Endothelial cell of umbilical vein (primary cell): ENCODE results near the gene LENG8. TPM values are rescaled to one million over a fixed set of nuclear protein-coding genes. Genes with fewer than 3 reads are reported as not detected.
"Not testable (repeated sequence)": the region's sequence is repeated elsewhere in the genome, so short reads cannot be mapped to it uniquely, and the experiment has no call there.

Experiments
- BruUV-seq: library from RNA; stranded (reverse); fragments of 400-500 nt; replicated peaks from 2 replicates; lab custom pipeline; 2021; lab: Mats Ljungman, UMichigan
- CTCF ChIA-PET: fragments of 300-600, 350-600 bp; sonication (Branson Sonifier 250); formaldehyde crosslinking; loops from one replicate; lab custom pipeline; 2021; ENCODE audit warnings: antibody characterized with exemption, inconsistent platforms; lab: Charles Lee
- POLR2A ChIA-PET: fragments of 300-600, 350-600 bp; sonication (Branson Sonifier 250); formaldehyde crosslinking; loops from one replicate; lab custom pipeline; 2021; ENCODE audit warnings: antibody characterized with exemption, inconsistent platforms; lab: Charles Lee
- DNase-seq: peaks from one replicate; pipeline ENCODE4 v3.0.0-alpha.2; 2011; ENCODE audit warnings: low read depth, low spot score
- FAIRE-seq: peaks from 2 replicates; lab custom pipeline; 2011; peaks lifted over from hg19 to GRCh38; lab: Jason Lieb, UNC
- H2AFZ ChIP-seq: 2 replicates; pipeline ENCODE4 v1.6.0; 2012; ENCODE audit warnings: low read depth, low read length, control low read depth, inconsistent platforms
- H3K27ac ChIP-seq: 2 replicates; pipeline ENCODE4 v1.5.1; 2011; ENCODE audit warnings: low read depth, mild to moderate bottlenecking, control low read depth, low read length, moderate library complexity; ENCODE audit not compliant: insufficient read depth
- H3K27me3 ChIP-seq, 2 experiments: 2 replicates each; pipeline versions ENCODE4 v1.6.0 to v1.6.1; 2011; ENCODE audit warnings: low read length in 2 of 2, mixed read lengths in 1 of 2; ENCODE audit not compliant: control insufficient read depth in 2 of 2, insufficient read depth in 2 of 2
- H3K36me3 ChIP-seq, 2 experiments: 2 replicates in 1 of 2; 3 replicates in 1 of 2; pipeline ENCODE4 v1.5.1; 2011; ENCODE audit warnings: low read length in 2 of 2, mild to moderate bottlenecking in 1 of 2, moderate library complexity in 1 of 2; ENCODE audit not compliant: control insufficient read depth in 2 of 2, insufficient read depth in 2 of 2; ENCODE audit errors: extremely low read depth in 1 of 2
- H3K4me1 ChIP-seq: 3 replicates; pipeline ENCODE4 v1.5.1; 2011; ENCODE audit warnings: mild to moderate bottlenecking, low read length; ENCODE audit not compliant: control insufficient read depth, insufficient read depth; ENCODE audit errors: extremely low read depth
- H3K4me2 ChIP-seq: 2 replicates; pipeline ENCODE4 v1.6.1; 2011; ENCODE audit warnings: low read length, control low read depth, mixed read lengths; ENCODE audit not compliant: insufficient read depth
- H3K4me3 ChIP-seq, 3 experiments: fragments of 200-600 bp in 1 of 3; sonication (generic), shearing (Covaris generic) in 1 of 3; replicated peaks in 1 of 3; 2 replicates each; pipeline ENCODE4 v1.5.1; 2011 to 2016; ENCODE audit warnings: control low read depth in 3 of 3, low read length in 3 of 3, mild to moderate bottlenecking in 2 of 3, inconsistent platforms in 1 of 3, low read depth in 1 of 3, moderate library complexity in 1 of 3; ENCODE audit not compliant: insufficient read depth in 1 of 3
- H3K79me2 ChIP-seq: 2 replicates; pipeline ENCODE4 v1.6.0; 2012; ENCODE audit warnings: low read length, inconsistent platforms; ENCODE audit not compliant: control insufficient read depth, insufficient read depth
- H3K9ac ChIP-seq: replicated peaks from 2 replicates; pipeline ENCODE3; 2011; ENCODE audit warnings: low read length, control low read depth; ENCODE audit not compliant: insufficient read depth; ENCODE audit errors: extremely low read depth
- H3K9me1 ChIP-seq: replicated peaks from 3 replicates; pipeline ENCODE4 v1.6.0; 2011; ENCODE audit warnings: mild to moderate bottlenecking, low read length; ENCODE audit not compliant: control insufficient read depth, insufficient read depth; ENCODE audit errors: extremely low read depth
- H3K9me3 ChIP-seq: replicated peaks from 2 replicates; pipeline ENCODE4 v1.5.1; 2012; ENCODE audit warnings: low read length, inconsistent platforms; ENCODE audit not compliant: control insufficient read depth, insufficient read depth
- H4K20me1 ChIP-seq: replicated peaks from 2 replicates; pipeline ENCODE3; 2011; ENCODE audit warnings: mild to moderate bottlenecking, low read length; ENCODE audit not compliant: control insufficient read depth, insufficient read depth; ENCODE audit errors: extremely low read depth
- CTCF ChIP-seq, 2 donors: IDR thresholded peaks; 1 replicate in 1 of 2; 2 replicates in 1 of 2; pipeline ENCODE4 v1.5.1; 2011; ENCODE audit warnings: low read length in 2 of 2, mild to moderate bottlenecking in 2 of 2, moderate library complexity in 2 of 2, control low read depth in 1 of 2, inconsistent platforms in 1 of 2, low read depth in 1 of 2; ENCODE audit not compliant: insufficient read depth in 1 of 2; ENCODE audit errors: extremely low read depth in 1 of 2
- EZH2 ChIP-seq: IDR thresholded peaks from 2 replicates; pipeline ENCODE4 v1.6.1; 2012; ENCODE audit warnings: borderline replicate concordance, low read depth, mild to moderate bottlenecking, moderate library complexity, low read length, inconsistent platforms; ENCODE audit not compliant: severe bottlenecking
- FOS ChIP-seq: IDR thresholded peaks from 2 replicates; pipeline ENCODE4 v1.6.1; 2011; ENCODE audit warnings: mild to moderate bottlenecking, low read length, moderate library complexity, borderline replicate concordance; ENCODE audit not compliant: insufficient read depth
- GATA2 ChIP-seq: IDR thresholded peaks from 2 replicates; pipeline ENCODE4 v1.7.0; 2011; ENCODE audit warnings: low read depth, mild to moderate bottlenecking, moderate library complexity, mixed read lengths, low read length; ENCODE audit not compliant: insufficient read length, insufficient read depth
- JUN ChIP-seq: IDR thresholded peaks from 2 replicates; pipeline ENCODE4 v1.6.1; 2011; ENCODE audit warnings: borderline replicate concordance, low read depth; ENCODE audit not compliant: insufficient read length, insufficient read depth
- MAX ChIP-seq: IDR thresholded peaks from 2 replicates; pipeline ENCODE4 v1.6.1; 2011; ENCODE audit not compliant: insufficient read depth, insufficient read length
- MYC ChIP-seq: IDR thresholded peaks from one replicate; pipeline ENCODE4 v1.6.1; 2011; ENCODE audit warnings: mild to moderate bottlenecking, low read depth, low read length
- POLR2A ChIP-seq: IDR thresholded peaks from 2 replicates; pipeline ENCODE4 v1.6.1; 2012; ENCODE audit warnings: low read depth, mild to moderate bottlenecking, control low read depth, low read length
- POLR2AphosphoS5 ChIP-seq: IDR thresholded peaks from 2 replicates; pipeline ENCODE4 v1.6.1; 2012; ENCODE audit warnings: low read depth, mild to moderate bottlenecking, control low read depth, low read length, moderate library complexity; ENCODE audit not compliant: insufficient read depth
- dilution Hi-C: fragments of 300-500 bp; cut with MboI; formaldehyde crosslinking; loops from one replicate; pipeline ENCODE4 v1.15.0; 2019; ENCODE audit warnings: low sequenced_read_pairs; ENCODE audit not compliant: extremely low pct_ligation_motif_present
- intact Hi-C: fragments of 100-400 bp; cut with micrococcal nuclease; formaldehyde crosslinking; loops from one replicate; pipeline ENCODE4 v1.10.0; 2022
- polyA plus RNA-seq, 4 experiments: library from polyadenylated mRNA; depleted of rRNA in 3 of 4; stranded (reverse) in 3 of 4; unstranded in 1 of 4; fragments of >200 nt; gene quantifications; 2 replicates each; pipeline versions ENCODE4 v1.2.1 to v1.2.3, GENCODE V29; 2011 to 2012; ENCODE audit warnings: missing spikeins in 1 of 4
- total RNA-seq: library from RNA; stranded (reverse); gene quantifications from 2 replicates; pipeline ENCODE4 v1.2.3, GENCODE V29; 2021

LENG8 gene
- total and polyA plus RNA-seq, 2 donors (not counting 3 experiments of a cell fraction or from before 2014, with no cell fraction given), result 130 to 218 TPM

DNA sequence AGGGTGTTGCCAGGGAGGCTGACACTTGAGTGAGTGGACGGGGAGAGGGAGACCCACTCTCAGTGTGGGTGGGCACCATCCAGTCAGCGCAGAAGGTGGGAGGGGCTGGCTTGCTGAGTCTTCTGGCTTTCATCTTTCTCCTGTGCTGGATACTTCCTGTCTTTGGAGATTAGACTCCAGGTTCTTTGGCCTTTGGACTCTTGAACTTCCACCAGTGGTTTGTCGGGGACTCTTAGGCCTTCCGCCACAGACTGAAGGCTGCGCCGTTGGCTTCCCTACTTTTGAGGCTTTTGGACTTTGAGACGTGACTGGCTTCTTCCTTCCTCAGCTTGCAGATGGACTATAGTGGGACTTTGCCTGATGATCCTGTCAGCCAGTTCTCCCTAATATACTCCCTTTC is 4.3 kb upstream of the LENG8 start:
- no peak overlapping the region for H2AFZ ChIP-seq
- intact Hi-C loops, result loop anchor here (5.0 kb wide), 1 partner anchor 242 kb away; the partner anchor contains the start of gene RPS9
- dilution Hi-C loops, result no loop called here
- no peak overlapping the region for H3K9ac ChIP-seq
- CTCF ChIA-PET, result no interaction called here
- POLR2A ChIA-PET, result no interaction called here
- H3K9me3 ChIP-seq, result no peaks in the 10 kb centered on the region
- H3K27me3 ChIP-seq, result no peaks in the 10 kb centered on the region
- H3K9me1 ChIP-seq, result no peaks in the 10 kb centered on the region
- H3K4me1 ChIP-seq, result peaks cover 7% of the 10 kb centered on the region
- peaks cover 0 to 3% of the 10 kb centered on the region in 2 experiments for H3K36me3 ChIP-seq
- no peak overlapping the region for H3K4me3 ChIP-seq
- no TSS peak for BruUV-seq
- H4K20me1 ChIP-seq, result no peaks in the 10 kb centered on the region
- DNase-seq, result no peak
- H3K79me2 ChIP-seq, result peaks cover 22% of the 10 kb centered on the region
- no peak for FAIRE-seq
- no peak overlapping the region for H3K4me2 ChIP-seq
- no peak for TF ChIP-seq POLR2A
- TF ChIP-seq MAX, result no peak
- no peak for TF ChIP-seq JUN
- TF ChIP-seq POLR2AphosphoS5, result no peak
- TF ChIP-seq FOS, result no peak
- no peak for TF ChIP-seq EZH2
- no peak for TF ChIP-seq GATA2
- TF ChIP-seq MYC, result no peak
- TF ChIP-seq CTCF (IDR thresholded peaks at IDR 0.05; ENCODE audit: extremely low read depth in 1 of 2, insufficient read depth in 1 of 2, low read depth in 1 of 2, low read length in 2 of 2), result no peak
- H3K27ac ChIP-seq, result no peak overlapping the region

DNA sequence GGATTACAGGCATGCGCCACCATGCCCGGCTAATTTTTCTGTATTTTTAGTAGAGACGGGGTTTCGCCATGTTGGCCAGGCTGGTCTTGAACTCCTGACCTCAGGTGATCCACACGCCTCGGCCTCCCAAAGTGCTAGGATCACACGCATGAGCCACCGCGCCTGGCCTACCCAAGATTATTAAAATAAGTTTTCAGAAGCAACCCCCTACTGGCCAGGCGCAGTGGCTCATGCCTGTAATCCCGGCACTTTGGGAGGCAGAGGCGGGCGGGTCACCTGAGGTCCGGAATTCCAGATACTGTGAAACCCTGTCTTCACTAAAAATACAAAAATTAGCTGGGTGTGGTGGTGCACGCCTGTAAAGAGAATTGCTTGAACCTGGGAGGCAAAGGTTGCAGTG is 2.6 kb upstream of the LENG8 start:
- H3K9me3 ChIP-seq, H3K27ac ChIP-seq, H4K20me1 ChIP-seq, H3K9ac ChIP-seq, H3K27me3 ChIP-seq, H3K9me1 ChIP-seq, CTCF ChIA-PET, BruUV-seq, POLR2A ChIA-PET, H2AFZ ChIP-seq, DNase-seq, FAIRE-seq, dilution Hi-C loops, H3K4me3 ChIP-seq, H3K36me3 ChIP-seq, H3K4me2 ChIP-seq: not testable (repeated sequence)
- H3K4me1 ChIP-seq, result peaks cover 21% of the 10 kb centered on the region
- H3K79me2 ChIP-seq, result peaks cover 39% of the 10 kb centered on the region
- intact Hi-C loops, result loop anchor here (5.0 kb wide), 1 partner anchor 244 kb away; the partner anchor contains the start of gene RPS9
